Heart left ventricle (tissue), 16 donors: ENCODE results near the gene LTA. TPM values are rescaled to one million over a fixed set of nuclear protein-coding genes. Genes with fewer than 3 reads are reported as not detected.

Source experiments
- ATAC-seq, 4 donors: fragments of 200-7000 bp; cut with Tn5 transposase; one replicate each; pipeline ENCODE4 v1.9.1; 2020 to 2022; ENCODE audit warnings: moderate library complexity in 4 of 4, mild to moderate bottlenecking in 3 of 4, moderate number of reproducible peaks in 1 of 4
- DNase-seq, 5 donors: peaks; one replicate each; pipeline ENCODE4 v3.0.0-alpha.2; 2020
- H3K27ac ChIP-seq, 12 donors: fragments of 200-600 bp; sonication (generic) in 4 of 12; one replicate each; pipeline versions ENCODE4 v1.5.0 to v1.8.0; 2016 to 2022; ENCODE audit warnings: mild to moderate bottlenecking in 2 of 12
- H3K27me3 ChIP-seq, 9 donors: fragments of 200-600 bp; sonication (generic) in 2 of 9; one replicate each; pipeline versions ENCODE4 v1.5.1 to v1.8.0; 2016 to 2022; ENCODE audit warnings: mild to moderate bottlenecking in 3 of 9
- H3K36me3 ChIP-seq, 9 donors: fragments of 200-600 bp; sonication (generic) in 2 of 9; one replicate each; pipeline versions ENCODE4 v1.5.0 to v1.8.0; 2018 to 2022; ENCODE audit warnings: mild to moderate bottlenecking in 2 of 9
- H3K4me1 ChIP-seq, 12 donors: fragments of 200-600 bp; sonication (generic) in 4 of 12; one replicate each; pipeline versions ENCODE4 v1.5.0 to v1.8.0; 2016 to 2022; ENCODE audit warnings: mild to moderate bottlenecking in 3 of 12
- H3K4me3 ChIP-seq, 12 donors: fragments of 200-600 bp; sonication (generic) in 4 of 12; one replicate each; pipeline versions ENCODE4 v1.5.0 to v1.8.0; 2017 to 2022; ENCODE audit warnings: mild to moderate bottlenecking in 9 of 12, moderate library complexity in 4 of 12
- H3K9me3 ChIP-seq, 12 donors: fragments of 200-600 bp; sonication (generic) in 4 of 12; one replicate each; pipeline versions ENCODE4 v1.5.0 to v1.8.0; 2016 to 2022; ENCODE audit warnings: mild to moderate bottlenecking in 1 of 12
- POLR2A ChIP-seq, 2 donors: fragments of 450-650 bp; IDR thresholded peaks; one replicate each; pipeline ENCODE4 v1.6.1; 2017; ENCODE audit warnings: antibody characterized with exemption in 2 of 2, mild to moderate bottlenecking in 2 of 2, moderate library complexity in 2 of 2
- WGBS, 4 donors: extraction: QIAGEN DNeasy Blood & Tissue Kit in 2 of 4; methylation state at CpG; one replicate each; pipeline versions ENCODE4 v1.1.5 to v1.1.7; 2013 to 2018; 5-methylcytosine and 5-hydroxymethylcytosine counted together
- intact Hi-C, 10 donors: fragments of 100-400 bp; cut with DNase I; formaldehyde crosslinking; loops; one replicate each; pipeline versions ENCODE4 v1.11.1 to v1.14.2; 2022
- polyA plus RNA-seq, 2 donors: library from polyadenylated mRNA; stranded (reverse); fragments of 200-250 nt; gene quantifications; one replicate each; pipeline ENCODE4 v1.2.3, GENCODE V29; 2013
- total RNA-seq, 9 donors: library from RNA; depleted of rRNA in 2 of 9; stranded (reverse); fragments of >200 nt in 2 of 9; fragmentation: NEBNext Ultra II Directional in 3 of 9; extraction: Animal tissue kit (Norgen Biotek cat#: 25700) in 3 of 9; gene quantifications; one replicate each; pipeline versions ENCODE4 v1.1.0 to v1.2.4, GENCODE V29; 2016 to 2023
- TF ChIP-seq, protein P1 (sequence below), 12 donors: fragments of 200-600 bp; sonication (generic) in 4 of 12; IDR thresholded peaks; one replicate each; pipeline versions ENCODE4 v1.5.0 to v1.8.0; 2018 to 2022; ENCODE audit warnings: antibody characterized with exemption in 12 of 12, mild to moderate bottlenecking in 5 of 12
- donor health status: ischemic (EF 13 %, LVEDD 7.1; RV severe dilation, severe dysfunction).
- donor health status: healthy with polysubstance abuse.
- donor health status: DM: no; HTN: yes; CAD: no.
- donor health status: DM: no; HTN: no; CAD: no.
- donor health status: ischemic (EF 25% LVEDD 6.9; RV normal size, moderate dysfunction).
- donor health status: ischemic (EF 25% LVEDD 5.7; RV mildly dilated, moderate dysfunction).
- donor health status: healthy.
- donor health status: DM: yes; HTN: yes; CAD: no.
- donor health status: ischemic (EF 35%, LVEDD 5.7; RV mildly dilated, moderate dysfunction).
- donor health status: nonischemic (EF 11% LVEDD 7.7; RV severe dilation, severe dysfunction).
- donor health status: DM: yes; HTN: yes; CAD: no.
- donor health status: PGD.
- donor health status: ischemic (EF 29% LVEDD 5.4; RV normal size, mild dysfunction).
- donor health status: nonischemic (EF 23%, LVEDD 6.1; RV moderate dilation, normal function).

Gene LTA
- total and polyA plus RNA-seq, 11 donors, result 0.07 to 0.64 (median 0.18) TPM; not detected in 8

GRCh38 chr6:31614075-31614619, 42.1 kb downstream of the LTA start:
- intact Hi-C loops, result no loop called here
- H3K27ac ChIP-seq, result peak overlapping the region in 1 of 12 donors; percentile 93
- H3K27me3 ChIP-seq, result no peaks in the 10 kb centered on the region
- H3K9me3 ChIP-seq, result no peaks in the 10 kb centered on the region
- WGBS, 4 donors, result 77 to 83% (median 79%) methylated on average over 8 of the region's 8 CpGs
- ATAC-seq, result peak in 1 of 4 donors; percentile 43
- peaks cover 0 to 26% (median 0%) of the 10 kb centered on the region in 12 donors for H3K4me1 ChIP-seq
- peak overlapping the region in 1 of 12 donors; percentile 59 for H3K4me3 ChIP-seq
- no peaks in the 10 kb centered on the region for H3K36me3 ChIP-seq
- DNase-seq, result no peak
- TF ChIP-seq, protein P1, sequence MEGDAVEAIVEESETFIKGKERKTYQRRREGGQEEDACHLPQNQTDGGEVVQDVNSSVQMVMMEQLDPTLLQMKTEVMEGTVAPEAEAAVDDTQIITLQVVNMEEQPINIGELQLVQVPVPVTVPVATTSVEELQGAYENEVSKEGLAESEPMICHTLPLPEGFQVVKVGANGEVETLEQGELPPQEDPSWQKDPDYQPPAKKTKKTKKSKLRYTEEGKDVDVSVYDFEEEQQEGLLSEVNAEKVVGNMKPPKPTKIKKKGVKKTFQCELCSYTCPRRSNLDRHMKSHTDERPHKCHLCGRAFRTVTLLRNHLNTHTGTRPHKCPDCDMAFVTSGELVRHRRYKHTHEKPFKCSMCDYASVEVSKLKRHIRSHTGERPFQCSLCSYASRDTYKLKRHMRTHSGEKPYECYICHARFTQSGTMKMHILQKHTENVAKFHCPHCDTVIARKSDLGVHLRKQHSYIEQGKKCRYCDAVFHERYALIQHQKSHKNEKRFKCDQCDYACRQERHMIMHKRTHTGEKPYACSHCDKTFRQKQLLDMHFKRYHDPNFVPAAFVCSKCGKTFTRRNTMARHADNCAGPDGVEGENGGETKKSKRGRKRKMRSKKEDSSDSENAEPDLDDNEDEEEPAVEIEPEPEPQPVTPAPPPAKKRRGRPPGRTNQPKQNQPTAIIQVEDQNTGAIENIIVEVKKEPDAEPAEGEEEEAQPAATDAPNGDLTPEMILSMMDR (IDR thresholded peaks at IDR 0.05), result no peak
- TF ChIP-seq POLR2A (IDR thresholded peaks at IDR 0.05), result no peak

GRCh38 chr6:31614684-31615578, 42.8 kb downstream of the LTA start, which contains the start of gene AIF1:
TSS of gene AIF1 (plus strand) at chr6:31615234. CDS start at chr6:31615330, 96 bp downstream.
- DNase-seq (no peak), ATAC-seq (peak in 2 of 4 donors; percentile 11 to 43)
- Histone ChIP-seq H3K4me1 (peaks cover 0 to 32% (median 5%) of the 10 kb centered on the region in 12 donors), H3K9me3 (no peaks in the 10 kb centered on the region), H3K27ac (peak within 1 kb of the TSS in 5 of 12 donors; percentile 29 to 93 (median 37)), H3K4me3 (peak within 1 kb of the TSS in 9 of 12 donors; percentile 10 to 59 (median 20)), H3K27me3 (no peaks in the 10 kb centered on the region), H3K36me3 (no peaks in the 10 kb centered on the region)
- 56 to 69% (median 66%) methylated on average over 6 of the region's 6 CpGs for WGBS, 4 donors
- intact Hi-C loops, result no loop called here
- TF ChIP-seq POLR2A (IDR thresholded peaks at IDR 0.05), result no peak
- TF ChIP-seq, protein P1 (IDR thresholded peaks at IDR 0.05), result no peak

- Histone ChIP-seq H3K4me3 (peak overlapping the region in 9 of 12 donors; percentile 10 to 59 (median 20)), H3K27ac (peak overlapping the region in 4 of 12 donors; percentile 34 to 93 (median 47))
Observed at GRCh38 chr6:31615748-31616147, 43.7 kb downstream of the LTA start.

More at GRCh38 chr6:31615748-31616147, 43.7 kb downstream of the LTA start:
- no peak for ATAC-seq
- Histone ChIP-seq H3K9me3 (no peaks in the 10 kb centered on the region), H3K27me3 (no peaks in the 10 kb centered on the region), H3K4me1 (peaks cover 0 to 28% (median 5%) of the 10 kb centered on the region in 12 donors), H3K36me3 (no peaks in the 10 kb centered on the region)
- 63 to 73% (median 66%) methylated on average over 7 of the region's 7 CpGs for WGBS, 4 donors
- intact Hi-C loops, result no loop called here
- DNase-seq, result no peak
- TF ChIP-seq, protein P1 (IDR thresholded peaks at IDR 0.05), result no peak
- no peak for TF ChIP-seq POLR2A (IDR thresholded peaks at IDR 0.05)
